GM23338 (cell line): Measurements from ENCODE around the gene PRTN3. TPM values are rescaled to one million over a fixed set of nuclear protein-coding genes. Genes with fewer than 3 reads are reported as not detected.

Experiments
- ATAC-seq: fragments of 200-7000 bp; cut with Tn5 transposase; 3 replicates; pipeline ENCODE4 v1.9.1; 2020
- DNase-seq: peaks from one replicate; pipeline ENCODE4 v3.0.0-alpha.2; 2015; ENCODE audit warnings: low spot score
- H2AFZ ChIP-seq: fragments of 200-600 bp; sonication (generic); 2 replicates; pipeline ENCODE4 v1.8.0; 2016; ENCODE audit warnings: antibody characterized with exemption, mild to moderate bottlenecking, moderate library complexity
- H3F3A ChIP-seq: fragments of 200-600 bp; sonication (generic); replicated peaks from 2 replicates; pipeline ENCODE4 v1.8.0; 2017; ENCODE audit warnings: antibody characterized with exemption, mixed run types, low read depth
- H3K27ac ChIP-seq: fragments of 200-600 bp; sonication (generic); 2 replicates; pipeline ENCODE4 v1.6.1; 2016; ENCODE audit warnings: low read depth
- H3K27me3 ChIP-seq: fragments of 200-600 bp; sonication (generic); 2 replicates; pipeline ENCODE4 v1.8.0; 2016; ENCODE audit warnings: mild to moderate bottlenecking, mixed run types, moderate library complexity; ENCODE audit not compliant: insufficient read depth
- H3K36me3 ChIP-seq: fragments of 200-600 bp; sonication (generic); 2 replicates; pipeline ENCODE4 v1.8.0; 2016; ENCODE audit warnings: mild to moderate bottlenecking; ENCODE audit not compliant: insufficient read depth
- H3K4me1 ChIP-seq: fragments of 200-600 bp; sonication (generic); 2 replicates; pipeline ENCODE4 v1.8.0; 2016; ENCODE audit warnings: mild to moderate bottlenecking, moderate library complexity; ENCODE audit not compliant: insufficient read depth
- H3K4me2 ChIP-seq: fragments of 200-600 bp; sonication (generic); 2 replicates; pipeline ENCODE4 v1.7.1; 2017; ENCODE audit warnings: mixed run types
- H3K4me3 ChIP-seq: fragments of 200-600 bp; sonication (generic); 2 replicates; pipeline ENCODE4 v1.6.1; 2016; ENCODE audit warnings: mixed run types
- H3K79me2 ChIP-seq: fragments of 200-600 bp; sonication (generic); replicated peaks from 2 replicates; pipeline ENCODE4 v1.8.0; 2017; ENCODE audit warnings: mild to moderate bottlenecking; ENCODE audit not compliant: insufficient read depth
- H3K9me2 ChIP-seq: fragments of 200-600 bp; sonication (generic); 2 replicates; pipeline ENCODE4 v1.8.0; 2017; ENCODE audit not compliant: insufficient read depth
- H4K20me1 ChIP-seq: fragments of 200-600 bp; sonication (generic); replicated peaks from 2 replicates; pipeline ENCODE4 v1.8.0; 2017; ENCODE audit warnings: mild to moderate bottlenecking; ENCODE audit not compliant: insufficient read depth
- H3K27ac Mint-ChIP-seq: 2 replicates; pipeline ENCODE4 v1.8.0; 2020; ENCODE audit warnings: inconsistent platforms, mild to moderate bottlenecking, moderate library complexity, mixed read lengths
- H3K27me3 Mint-ChIP-seq: 3 replicates; pipeline ENCODE4 v1.8.0; 2022; ENCODE audit warnings: low read depth, mild to moderate bottlenecking, moderate library complexity, mixed read lengths, inconsistent platforms; ENCODE audit not compliant: insufficient read depth, poor library complexity
- H3K36me3 Mint-ChIP-seq: 3 replicates; pipeline ENCODE4 v1.8.0; 2021; ENCODE audit warnings: low read depth, mild to moderate bottlenecking, inconsistent platforms, moderate library complexity, mixed read lengths
- H3K4me1 Mint-ChIP-seq: 3 replicates; pipeline ENCODE4 v1.8.0; 2020; ENCODE audit warnings: mild to moderate bottlenecking, inconsistent platforms, mixed read lengths
- H3K4me3 Mint-ChIP-seq: 3 replicates; pipeline ENCODE4 v1.8.0; 2021; ENCODE audit warnings: moderate library complexity, mild to moderate bottlenecking, inconsistent platforms, mixed read lengths
- H3K9me3 Mint-ChIP-seq: 3 replicates; pipeline ENCODE4 v1.8.0; 2020; ENCODE audit warnings: moderate library complexity, mild to moderate bottlenecking, inconsistent platforms, mixed read lengths
- CREB1 ChIP-seq: fragments of 250-450 bp; sonication (Bioruptor Pico); IDR thresholded peaks from 2 replicates; pipeline ENCODE4 v1.5.0; 2020; ENCODE audit warnings: low read depth, mild to moderate bottlenecking, moderate library complexity
- CTCF ChIP-seq, 2 experiments: fragments of 200-600 bp in 1 of 2; sonication (generic) in 1 of 2; conservative IDR thresholded peaks; 2 replicates each; pipeline versions ENCODE4 v1.5.1 to v1.6.1; 2016 to 2017; ENCODE audit warnings: antibody characterized with exemption in 2 of 2, low read depth in 2 of 2, mild to moderate bottlenecking in 2 of 2, moderate library complexity in 1 of 2
- EZH2 ChIP-seq: fragments of 200-600 bp; sonication (generic); IDR thresholded peaks from one replicate; pipeline ENCODE4 v1.8.0; 2017; ENCODE audit warnings: antibody characterized with exemption, mild to moderate bottlenecking, low read depth; ENCODE audit not compliant: unreplicated experiment
- EZH2phosphoT487 ChIP-seq: fragments of 200-600 bp; sonication (generic); IDR thresholded peaks from one replicate; pipeline ENCODE4 v1.8.1; 2018; ENCODE audit warnings: antibody characterized with exemption; ENCODE audit not compliant: unreplicated experiment
- POLR2AphosphoS5 ChIP-seq: IDR thresholded peaks from 2 replicates; pipeline ENCODE4 v1.6.1; 2016; ENCODE audit warnings: antibody characterized with exemption, low read depth
- REST ChIP-seq: IDR thresholded peaks from one replicate; pipeline ENCODE4 v1.6.1; 2018; ENCODE audit warnings: antibody characterized with exemption; ENCODE audit not compliant: unreplicated experiment
- STAT1 ChIP-seq: IDR thresholded peaks from one replicate; pipeline ENCODE4 v1.6.1; 2016; ENCODE audit warnings: antibody characterized with exemption; ENCODE audit not compliant: unreplicated experiment
- ZNF114 ChIP-seq: fragments of 250-450 bp; sonication (Bioruptor Pico); IDR thresholded peaks from 2 replicates; pipeline ENCODE4 v1.5.0; 2020; ENCODE audit warnings: mild to moderate bottlenecking, moderate library complexity
- ZNF331 ChIP-seq: fragments of 250-450 bp; sonication (Bioruptor Pico); IDR thresholded peaks from 2 replicates; pipeline ENCODE4 v1.5.0; 2020; ENCODE audit warnings: low read depth, mild to moderate bottlenecking, moderate library complexity
- polyA plus RNA-seq: library from polyadenylated mRNA; unstranded; fragments of >200 nt; fragmentation: Nextera tagmentation; extraction: Ambion mirVana; gene quantifications from 2 replicates; pipeline ENCODE4 v1.2.1, GENCODE V29; 2016
- total RNA-seq: library from RNA; depleted of rRNA; stranded (reverse); fragments of >200 nt; shearing (Covaris generic); gene quantifications from 2 replicates; pipeline ENCODE4 v1.2.3, GENCODE V29; 2014
- TF ChIP-seq, protein P1 (sequence below): IDR thresholded peaks from 2 replicates; pipeline ENCODE4 v1.6.1; 2016; ENCODE audit warnings: antibody characterized with exemption

Gene PRTN3
- total and polyA plus RNA-seq, 2 experiments from 2014 or later: 0.21 to 0.68 TPM

- no peak overlapping the region for H3K27ac ChIP-seq
- no peaks in the 10 kb centered on the region for H3K4me1 ChIP-seq
- H3K27me3 Mint-ChIP-seq: peaks cover 28% of the 10 kb centered on the region
- DNase-seq (no peak), ATAC-seq (peak; percentile 9)
- H2AFZ ChIP-seq: no peak overlapping the region
- peaks cover 11% of the 10 kb centered on the region for H3K9me3 Mint-ChIP-seq
- H3K4me3 ChIP-seq: no peak overlapping the region
- H3K79me2 ChIP-seq: no peaks in the 10 kb centered on the region
- no peaks in the 10 kb centered on the region for H3K27me3 ChIP-seq
- H3K4me2 ChIP-seq: no peak overlapping the region
- H3K27ac Mint-ChIP-seq: no peak overlapping the region
- H3F3A ChIP-seq: peaks cover 19% of the 10 kb centered on the region
- no peaks in the 10 kb centered on the region for H4K20me1 ChIP-seq
- H3K4me1 Mint-ChIP-seq: peaks cover 5% of the 10 kb centered on the region
- TF ChIP-seq EZH2 (no peak), STAT1 (no peak), ZNF114 (CRISPR knock-in tag) (no peak), POLR2AphosphoS5 (no peak), REST (no peak), ZNF331 (CRISPR knock-in tag) (no peak), EZH2phosphoT487 (no peak), CREB1 (CRISPR knock-in tag) (no peak)
- TF ChIP-seq, protein P1, sequence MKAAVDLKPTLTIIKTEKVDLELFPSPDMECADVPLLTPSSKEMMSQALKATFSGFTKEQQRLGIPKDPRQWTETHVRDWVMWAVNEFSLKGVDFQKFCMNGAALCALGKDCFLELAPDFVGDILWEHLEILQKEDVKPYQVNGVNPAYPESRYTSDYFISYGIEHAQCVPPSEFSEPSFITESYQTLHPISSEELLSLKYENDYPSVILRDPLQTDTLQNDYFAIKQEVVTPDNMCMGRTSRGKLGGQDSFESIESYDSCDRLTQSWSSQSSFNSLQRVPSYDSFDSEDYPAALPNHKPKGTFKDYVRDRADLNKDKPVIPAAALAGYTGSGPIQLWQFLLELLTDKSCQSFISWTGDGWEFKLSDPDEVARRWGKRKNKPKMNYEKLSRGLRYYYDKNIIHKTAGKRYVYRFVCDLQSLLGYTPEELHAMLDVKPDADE: no peak
- no peak overlapping the region for H3K4me3 Mint-ChIP-seq
- no peaks in the 10 kb centered on the region for H3K9me2 ChIP-seq
- H3K36me3 Mint-ChIP-seq: peaks cover 47% of the 10 kb centered on the region
- no peaks in the 10 kb centered on the region; the same call in 1 of the 2 replicates for H3K36me3 ChIP-seq
These were observed 30.2 kb downstream of the PRTN3 start for GRCh38 chr19:870963-871401.

DNA sequence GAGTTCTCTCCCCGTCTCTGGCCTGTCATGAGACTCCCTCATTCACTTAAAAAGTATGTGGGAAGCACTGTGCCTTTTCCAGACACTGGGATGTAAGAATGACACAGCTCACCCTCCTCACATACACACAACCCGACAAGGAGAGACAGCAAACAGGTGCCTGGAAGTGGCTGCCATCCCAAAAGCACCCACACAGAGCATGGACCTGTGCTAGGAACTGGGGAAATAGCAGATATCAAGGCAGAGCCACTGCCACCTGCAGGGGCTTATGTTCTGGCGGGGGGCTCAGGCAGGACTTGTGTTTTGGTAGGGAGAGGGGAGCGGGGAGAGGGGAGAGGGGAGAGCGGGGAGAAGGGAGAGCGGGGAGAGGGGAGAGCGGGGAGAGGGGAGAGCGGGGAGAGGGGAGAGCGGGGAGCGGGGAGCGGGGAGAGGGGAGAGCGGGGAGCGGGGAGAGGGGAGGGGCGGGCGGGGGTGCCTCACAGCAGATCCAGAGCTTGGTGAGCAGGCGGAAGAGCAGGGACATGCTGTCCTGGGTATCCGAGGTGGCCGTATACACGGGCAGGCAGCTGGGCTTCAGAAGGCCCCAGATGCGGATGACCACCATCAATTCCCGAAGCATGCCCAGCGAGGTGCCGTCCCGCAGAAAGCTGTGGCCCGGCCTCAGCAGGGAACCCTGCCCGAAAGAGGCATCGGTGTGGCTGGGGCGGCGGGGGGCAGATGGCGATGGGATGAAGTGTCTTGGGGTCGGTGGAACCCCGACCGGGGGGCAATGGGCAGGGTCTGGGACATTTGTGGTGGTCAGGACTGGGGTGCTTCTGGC lies 30.9 kb downstream of the PRTN3 start:
- peaks cover 11% of the 10 kb centered on the region for H3K9me3 Mint-ChIP-seq
- Histone ChIP-seq H2AFZ (no peak overlapping the region), H3K4me3 (no peak overlapping the region), H4K20me1 (no peaks in the 10 kb centered on the region), H3K79me2 (no peaks in the 10 kb centered on the region), H3F3A (peaks cover 19% of the 10 kb centered on the region), H3K27me3 (no peaks in the 10 kb centered on the region), H3K27ac (no peak overlapping the region), H3K36me3 (no peaks in the 10 kb centered on the region; the same call in 1 of the 2 replicates), H3K9me2 (no peaks in the 10 kb centered on the region), H3K4me2 (no peak overlapping the region), H3K4me1 (no peaks in the 10 kb centered on the region)
- H3K27ac Mint-ChIP-seq: no peak overlapping the region; the same call in 1 of the 2 replicates
- H3K4me1 Mint-ChIP-seq: peaks cover 5% of the 10 kb centered on the region
- H3K36me3 Mint-ChIP-seq: peaks cover 50% of the 10 kb centered on the region
- H3K27me3 Mint-ChIP-seq: peaks cover 28% of the 10 kb centered on the region
- DNase-seq: peak; percentile 89
- peak overlapping the region; percentile 54; the same call in 2 of the 3 replicates for H3K4me3 Mint-ChIP-seq
- TF ChIP-seq CTCF (conservative IDR thresholded peaks at IDR 0.05; ENCODE audit: low read depth in 2 of 2): no peak
- ATAC-seq: peak; percentile 13
